HG02642 (cell line): ENCODE measurements around the gene RADX.
"Not testable (repeated sequence)": the region's sequence is repeated elsewhere in the genome, so short reads cannot be mapped to it uniquely, and the experiment has no call there.

Source experiments
- ATAC-seq: cut with Tn5 transposase; IDR thresholded peaks from one replicate; pipeline ENCODE4 v1.9.1; 2021; ENCODE audit warnings: mild to moderate bottlenecking; ENCODE audit not compliant: unreplicated experiment, poor library complexity

RADX gene

GRCh38 chrX:106611679-106612392 lies at the start of gene RADX:
TSS of gene RADX (plus strand) at chrX:106611978. CDS start at chrX:106612081, 103 bp downstream.
- peak; percentile 99 for ATAC-seq

GRCh38 chrX:106564986-106565385 lies 46.8 kb upstream of the RADX start:
- no peak for ATAC-seq

GRCh38 chrX:106566362-106566761 lies 45.4 kb upstream of the RADX start:
- ATAC-seq = no peak

- ATAC-seq = no peak
Observed at GRCh38 chrX:106581856-106582255, 29.9 kb upstream of the RADX start.

GRCh38 chrX:106585478-106585877 lies 26.3 kb upstream of the RADX start:
- no peak for ATAC-seq

GRCh38 chrX:106588801-106589200 lies 23.0 kb upstream of the RADX start:
- no peak for ATAC-seq

- no peak for ATAC-seq
Observed at GRCh38 chrX:106599411-106599810, 12.4 kb upstream of the RADX start.

GRCh38 chrX:106606571-106606970 lies 5.2 kb upstream of the RADX start:
- no peak for ATAC-seq

GRCh38 chrX:106608016-106608415 lies 3.8 kb upstream of the RADX start:
- ATAC-seq = no peak

GRCh38 chrX:106611317-106611678 lies 480 bp upstream of the RADX start:
- ATAC-seq = no peak

- peak; percentile 22 for ATAC-seq
Observed at GRCh38 chrX:106612393-106612763, 600 bp downstream of the RADX start.

GRCh38 chrX:106613277-106613676 lies 1.5 kb downstream of the RADX start:
- ATAC-seq = no peak

GRCh38 chrX:106615041-106615440 lies 3.3 kb downstream of the RADX start:
- no peak for ATAC-seq

GRCh38 chrX:106619797-106620196 lies 8.0 kb downstream of the RADX start:
- ATAC-seq = no peak

- no peak for ATAC-seq
Observed at GRCh38 chrX:106621836-106622235, 10.1 kb downstream of the RADX start.

- no peak for ATAC-seq
Observed at GRCh38 chrX:106626789-106627188, 15.0 kb downstream of the RADX start.

GRCh38 chrX:106631615-106632014 lies 19.8 kb downstream of the RADX start:
- ATAC-seq = no peak

GRCh38 chrX:106649523-106650428 lies 38.0 kb downstream of the RADX start:
- ATAC-seq = peak; percentile 97

GRCh38 chrX:106653625-106654024 lies 41.8 kb downstream of the RADX start:
- not testable (repeated sequence) for ATAC-seq

GRCh38 chrX:106670631-106671030 lies 58.9 kb downstream of the RADX start:
- no peak for ATAC-seq

GRCh38 chrX:106672527-106672926 lies 60.7 kb downstream of the RADX start:
- ATAC-seq = no peak

- ATAC-seq = no peak
Observed at GRCh38 chrX:106680716-106681115, 68.9 kb downstream of the RADX start.
